GM11168 (cell line): ENCODE measurements around the gene CRY1.
"Not testable (repeated sequence)": the region's sequence is repeated elsewhere in the genome, so short reads cannot be mapped to it uniquely, and the experiment has no call there.

Experiments used
- in situ Hi-C: fragments of 300-500 bp; cut with MboI; formaldehyde crosslinking; loops from one replicate; pipeline ENCODE4 v1.12.0; 2022; ENCODE audit warnings: low sequenced_read_pairs; ENCODE audit not compliant: unreplicated experiment

Gene CRY1

DNA sequence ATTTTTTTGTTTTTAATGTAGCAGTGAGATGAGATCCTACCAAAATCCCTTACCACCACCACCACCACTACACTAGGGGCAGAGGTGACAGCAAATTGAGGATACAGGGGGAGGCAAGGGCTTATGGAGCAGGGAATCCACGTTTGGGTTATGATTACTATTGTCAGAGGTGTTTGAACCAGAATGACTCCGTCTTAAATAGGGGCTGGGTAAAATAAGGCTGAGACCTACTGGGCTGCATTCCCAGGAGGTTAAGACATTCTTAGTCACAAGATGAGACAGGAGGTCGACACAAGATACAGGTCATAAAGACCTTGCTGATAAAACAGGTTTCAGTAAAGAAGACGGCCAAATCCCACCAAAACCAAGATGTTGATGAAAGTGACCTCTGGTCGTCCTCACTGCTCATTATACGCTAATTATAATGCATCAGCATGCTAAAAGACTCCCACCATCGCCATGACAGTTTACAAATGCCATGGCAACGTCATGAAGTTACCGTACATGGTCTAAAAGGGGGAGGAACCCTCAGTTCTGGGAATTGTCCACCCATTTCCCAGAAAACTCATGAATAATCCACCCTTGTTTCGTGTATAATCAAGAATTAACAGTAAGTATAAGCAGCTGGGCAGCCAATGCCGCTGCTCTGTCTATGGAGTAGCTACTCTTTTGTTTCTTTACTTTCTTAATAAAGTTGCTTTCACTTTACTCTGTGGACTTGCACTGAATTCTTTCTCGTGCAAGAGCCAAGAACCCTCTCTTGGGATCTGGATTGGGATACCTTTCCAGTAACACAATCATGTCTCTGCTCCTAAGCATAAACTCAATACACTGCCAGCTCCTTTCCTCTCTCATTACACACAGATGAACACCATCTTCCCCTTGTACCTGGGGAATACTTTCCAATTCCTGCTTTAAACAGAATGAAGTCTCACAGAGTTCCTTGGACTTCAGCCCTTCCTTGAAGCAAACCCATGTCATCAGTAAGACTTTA is 16.7 kb upstream of the CRY1 start:
- in situ Hi-C loops: no loop called here

GRCh38 chr12:107108995-107109508 is 15.7 kb upstream of the CRY1 start:
- in situ Hi-C loops: no loop called here

- in situ Hi-C loops: not testable (repeated sequence)
Measured at GRCh38 chr12:107108366-107108765, 15.0 kb upstream of the CRY1 start.

- in situ Hi-C loops: no loop called here
Measured at GRCh38 chr12:107107381-107107780, 14.0 kb upstream of the CRY1 start.

DNA sequence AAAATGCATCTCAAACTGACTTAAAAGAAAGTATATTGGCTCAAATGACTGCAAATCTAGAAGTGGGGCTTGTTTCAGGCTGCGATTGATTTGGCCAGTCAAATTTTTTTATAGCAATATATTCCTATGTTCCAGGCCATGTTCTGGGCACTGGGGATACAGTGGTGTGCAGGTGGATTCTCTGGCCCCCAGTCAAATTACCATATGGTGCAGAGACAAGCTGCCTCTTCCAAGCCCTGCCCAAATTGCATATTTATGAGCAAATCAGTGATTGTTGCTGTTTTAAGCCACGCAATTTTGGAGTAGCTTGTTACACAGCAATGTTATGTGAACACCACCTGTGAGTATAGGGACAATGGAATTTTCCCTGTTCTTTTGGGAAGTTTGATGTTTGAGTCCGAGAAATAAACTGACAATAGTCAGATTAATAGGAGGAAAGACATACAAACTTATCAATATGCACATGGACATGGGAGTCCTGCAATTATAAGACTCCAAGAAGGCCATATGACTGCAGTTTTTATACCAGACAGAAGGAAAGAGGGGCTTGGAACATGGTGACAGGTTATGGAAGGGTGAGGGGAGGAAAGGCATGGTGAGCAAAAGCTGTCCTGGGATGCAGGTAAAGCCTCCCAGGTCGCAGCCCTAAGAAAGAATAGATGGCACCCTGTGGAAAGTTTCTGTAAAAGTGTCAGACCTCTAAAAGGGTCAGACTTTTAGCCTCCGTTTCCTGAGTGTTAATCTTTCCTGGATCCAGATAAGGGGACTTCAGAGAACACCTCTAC is 13.1 kb upstream of the CRY1 start:
- in situ Hi-C loops: no loop called here

DNA sequence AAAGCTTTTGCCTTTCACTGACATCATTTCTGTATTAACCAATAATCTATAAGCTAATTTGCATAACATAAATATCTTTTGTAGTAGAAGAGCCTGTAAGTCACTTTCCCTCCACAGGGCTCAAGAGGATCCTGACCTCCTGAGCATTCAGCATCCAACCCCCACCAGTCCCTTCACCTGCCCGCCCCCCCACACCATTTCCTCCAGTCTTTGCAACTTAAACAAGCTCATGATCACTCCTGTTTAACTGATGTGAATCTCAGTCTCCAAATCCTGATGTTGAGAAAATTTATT is 12.0 kb upstream of the CRY1 start:
- in situ Hi-C loops: no loop called here

DNA sequence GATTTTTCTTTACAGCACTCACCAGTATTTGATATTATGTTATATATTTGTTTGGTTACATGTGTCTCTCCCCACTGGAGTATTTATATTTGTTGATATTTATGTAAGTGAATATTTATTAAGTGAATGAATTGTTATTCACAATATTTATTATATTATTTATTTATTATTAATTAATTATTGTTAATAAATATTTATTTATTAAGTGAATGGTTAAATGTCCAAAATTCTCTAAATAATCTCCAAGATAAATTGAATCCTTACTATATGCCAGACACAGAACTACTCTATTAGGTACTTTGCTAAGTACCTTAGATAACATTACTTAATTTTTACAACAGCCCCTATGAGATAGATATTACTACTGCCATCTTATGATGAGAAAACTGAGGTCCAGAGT is 10.2 kb upstream of the CRY1 start:
- in situ Hi-C loops: no loop called here

GRCh38 chr12:107103097-107103496 is 9.7 kb upstream of the CRY1 start:
- in situ Hi-C loops: no loop called here

- in situ Hi-C loops: no loop called here
Measured at GRCh38 chr12:107102294-107102693, 8.9 kb upstream of the CRY1 start.

DNA sequence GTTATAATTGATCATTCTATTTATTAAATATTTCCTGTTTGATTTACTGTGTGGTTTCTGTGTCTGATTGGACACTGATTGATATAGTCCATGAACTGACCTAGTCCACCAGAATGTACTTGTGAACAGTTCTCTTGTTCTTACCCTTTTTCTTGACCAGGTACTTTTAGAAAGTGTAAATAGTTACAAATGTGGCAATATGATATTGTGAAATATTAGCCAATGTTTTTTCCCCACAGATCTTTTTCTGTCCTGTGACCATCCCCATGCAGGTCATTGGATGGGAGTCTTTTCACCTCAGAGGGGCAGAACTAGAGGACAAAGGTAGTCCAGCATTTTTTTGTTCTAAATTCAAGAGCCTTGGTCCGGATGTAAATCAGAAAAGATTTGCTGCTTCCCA is 8.3 kb upstream of the CRY1 start:
- in situ Hi-C loops: no loop called here

DNA sequence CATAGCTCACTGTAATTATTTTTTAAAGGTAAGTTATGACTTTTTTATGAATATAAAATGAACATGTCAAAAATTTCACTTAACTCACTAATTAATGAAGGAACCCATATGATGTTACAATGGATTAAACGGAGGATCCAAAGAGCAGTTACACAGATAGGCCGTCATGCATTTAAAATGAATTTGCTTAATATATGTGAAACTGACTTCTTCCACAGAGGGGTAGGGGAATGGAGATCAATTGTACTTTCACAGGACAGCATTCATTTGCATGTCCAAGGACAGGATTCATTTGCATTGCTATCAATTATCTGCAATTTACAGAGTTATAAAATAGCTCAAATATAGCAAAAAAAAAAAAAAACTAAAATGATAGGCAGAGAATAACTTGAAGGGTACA is 6.6 kb upstream of the CRY1 start:
- in situ Hi-C loops: loop anchor here (25.0 kb wide), 1 partner anchor 713 kb away; no protein-coding TSS in a partner anchor

- in situ Hi-C loops: loop anchor here (25.0 kb wide), 1 partner anchor 709 kb away; no protein-coding TSS in a partner anchor
Measured at GRCh38 chr12:107096571-107096970, 3.2 kb upstream of the CRY1 start.

GRCh38 chr12:107094183-107094448 is 767 bp upstream of the CRY1 start:
- in situ Hi-C loops: loop anchor here (25.0 kb wide), 1 partner anchor 707 kb away; no protein-coding TSS in a partner anchor

- in situ Hi-C loops: loop anchor here (25.0 kb wide), 1 partner anchor 706 kb away; no protein-coding TSS in a partner anchor
Measured at GRCh38 chr12:107092669-107093416, 506 bp downstream of the CRY1 start.

DNA sequence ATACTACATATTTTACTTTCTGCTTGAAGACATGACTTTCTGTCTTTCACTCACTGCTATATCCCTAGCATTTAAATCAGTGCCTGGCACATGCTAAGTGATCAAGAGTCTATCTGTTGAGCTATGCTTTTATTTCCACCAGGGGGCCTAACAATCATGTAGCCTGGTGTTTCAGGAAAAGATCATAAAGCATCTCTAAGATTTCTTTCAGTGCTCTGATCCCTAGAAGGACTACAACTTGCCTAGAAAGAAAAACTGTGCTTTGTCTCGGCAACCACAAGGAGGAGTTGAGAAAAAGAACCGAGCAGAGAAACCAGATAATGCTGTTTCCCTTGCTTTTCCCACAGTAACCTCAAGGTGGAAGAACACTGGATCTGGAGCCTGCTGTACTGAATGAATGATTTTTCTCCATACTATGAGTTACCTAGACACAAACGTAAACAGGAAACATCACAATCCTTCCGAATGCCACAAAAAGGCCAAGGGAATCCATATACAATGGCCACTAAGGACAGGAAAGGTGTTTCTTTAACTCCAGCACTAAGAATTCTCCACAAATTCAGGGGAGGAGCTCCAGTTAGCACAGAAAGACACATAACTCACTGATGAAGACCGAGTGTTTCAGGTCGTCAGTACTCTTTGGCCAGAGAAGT is 1.2 kb downstream of the CRY1 start:
- in situ Hi-C loops: loop anchor here (25.0 kb wide), 1 partner anchor 705 kb away; no protein-coding TSS in a partner anchor

GRCh38 chr12:107091381-107091780 is 2.0 kb downstream of the CRY1 start:
- in situ Hi-C loops: loop anchor here (25.0 kb wide), 1 partner anchor 704 kb away; no protein-coding TSS in a partner anchor

GRCh38 chr12:107090711-107091110 is 2.6 kb downstream of the CRY1 start:
- in situ Hi-C loops: loop anchor here (25.0 kb wide), 1 partner anchor 703 kb away; no protein-coding TSS in a partner anchor

- in situ Hi-C loops: loop anchor here (25.0 kb wide), 1 partner anchor 702 kb away; no protein-coding TSS in a partner anchor
Measured at GRCh38 chr12:107088912-107089311, 4.4 kb downstream of the CRY1 start.

GRCh38 chr12:107086314-107086713 is 7.0 kb downstream of the CRY1 start:
- in situ Hi-C loops: loop anchor here (25.0 kb wide), 1 partner anchor 699 kb away; no protein-coding TSS in a partner anchor
